Measurements from ENCODE around the gene PHACTR1.
"Not testable (repeated sequence)": the region's sequence is repeated elsewhere in the genome, so short reads cannot be mapped to it uniquely, and the experiment has no call there.

PHACTR1 gene

GRCh38 chr6:13120483-13121482, 404.2 kb downstream of the PHACTR1 start:
- no peaks in the 10 kb centered on the region for H3K79me2 ChIP-seq
- no peak overlapping the region for H3K27ac ChIP-seq
- H3K4me1 ChIP-seq, result no peaks in the 10 kb centered on the region
- H3K9ac ChIP-seq, result no peak overlapping the region
- no peak overlapping the region for H3K4me2 ChIP-seq (ENCODE audit: low read length)
- no peak overlapping the region for H3K4me3 ChIP-seq (ENCODE audit: low read depth, low read length)
- no peak overlapping the region for H2AFZ ChIP-seq
- no peaks in the 10 kb centered on the region for H3K27me3 ChIP-seq (ENCODE audit: control insufficient read depth, insufficient read depth, low read length)
- no peak for TF ChIP-seq CTCF (IDR thresholded peaks at IDR 0.05)
- no peaks in the 10 kb centered on the region for H3K9me3 ChIP-seq (ENCODE audit: control insufficient read depth, low read length)
- no peaks in the 10 kb centered on the region for H3K36me3 ChIP-seq (ENCODE audit: control insufficient read depth, insufficient read depth, low read length)

- no peak overlapping the region for H3K4me3 ChIP-seq (ENCODE audit: low read depth, low read length)
- no peak overlapping the region for H3K27ac ChIP-seq
- no peaks in the 10 kb centered on the region for H3K79me2 ChIP-seq
- no peak overlapping the region for H3K4me2 ChIP-seq (ENCODE audit: low read length)
- no peaks in the 10 kb centered on the region for H3K36me3 ChIP-seq (ENCODE audit: control insufficient read depth, insufficient read depth, low read length)
- no peak overlapping the region for H3K9ac ChIP-seq
- no peaks in the 10 kb centered on the region for H3K9me3 ChIP-seq (ENCODE audit: control insufficient read depth, low read length)
- TF ChIP-seq CTCF (IDR thresholded peaks at IDR 0.05), result no peak
- H3K4me1 ChIP-seq, result no peaks in the 10 kb centered on the region
- H3K27me3 ChIP-seq (ENCODE audit: control insufficient read depth, insufficient read depth, low read length), result no peaks in the 10 kb centered on the region
- H2AFZ ChIP-seq, result no peak overlapping the region
Observed at GRCh38 chr6:13124131-13124530, 407.6 kb downstream of the PHACTR1 start.

- no peak for TF ChIP-seq CTCF (IDR thresholded peaks at IDR 0.05)
- H3K4me1 ChIP-seq, result no peaks in the 10 kb centered on the region
- no peaks in the 10 kb centered on the region for H3K9me3 ChIP-seq (ENCODE audit: control insufficient read depth, low read length)
- no peak overlapping the region for H2AFZ ChIP-seq
- H3K4me3 ChIP-seq (ENCODE audit: low read depth, low read length), result no peak overlapping the region
- no peaks in the 10 kb centered on the region for H3K27me3 ChIP-seq (ENCODE audit: control insufficient read depth, insufficient read depth, low read length)
- H3K36me3 ChIP-seq (ENCODE audit: control insufficient read depth, insufficient read depth, low read length), result no peaks in the 10 kb centered on the region
- H3K79me2 ChIP-seq, result no peaks in the 10 kb centered on the region
- H3K27ac ChIP-seq, result no peak overlapping the region
- no peak overlapping the region for H3K9ac ChIP-seq
- H3K4me2 ChIP-seq (ENCODE audit: low read length), result no peak overlapping the region
Observed at GRCh38 chr6:13125841-13126240, 409.3 kb downstream of the PHACTR1 start.

- no peak for TF ChIP-seq CTCF (IDR thresholded peaks at IDR 0.05)
- H3K27ac ChIP-seq, result no peak overlapping the region
- H3K4me2 ChIP-seq (ENCODE audit: low read length), result no peak overlapping the region
Observed at GRCh38 chr6:13131935-13132661, 415.5 kb downstream of the PHACTR1 start.

GRCh38 chr6:13133894-13134293, 417.3 kb downstream of the PHACTR1 start:
- H3K4me2 ChIP-seq (ENCODE audit: low read length); H3K9me3 ChIP-seq (ENCODE audit: control insufficient read depth, low read length); H3K79me2 ChIP-seq; H3K27me3 ChIP-seq (ENCODE audit: control insufficient read depth, insufficient read depth, low read length); H3K4me3 ChIP-seq (ENCODE audit: low read depth, low read length); H3K27ac ChIP-seq; H3K4me1 ChIP-seq; H3K36me3 ChIP-seq (ENCODE audit: control insufficient read depth, insufficient read depth, low read length); H2AFZ ChIP-seq; H3K9ac ChIP-seq: not testable (repeated sequence)

More at GRCh38 chr6:13131935-13132661, 415.5 kb downstream of the PHACTR1 start:
- Histone ChIP-seq H3K36me3 (ENCODE audit: control insufficient read depth, insufficient read depth, low read length) (no peaks in the 10 kb centered on the region), H3K27me3 (ENCODE audit: control insufficient read depth, insufficient read depth, low read length) (no peaks in the 10 kb centered on the region), H2AFZ (no peak overlapping the region), H3K9me3 (ENCODE audit: control insufficient read depth, low read length) (no peaks in the 10 kb centered on the region), H3K79me2 (no peaks in the 10 kb centered on the region), H3K4me1 (no peaks in the 10 kb centered on the region), H3K9ac (no peak overlapping the region), H3K4me3 (ENCODE audit: low read depth, low read length) (no peak overlapping the region)
